ENCODE results near the gene ENTPD6. TPM values are rescaled to one million over a fixed set of nuclear protein-coding genes. Genes with fewer than 3 reads are reported as not detected.

The ENTPD6 gene
- polyA plus RNA-seq, 1 donor from 2014 or later, result 143 TPM

DNA sequence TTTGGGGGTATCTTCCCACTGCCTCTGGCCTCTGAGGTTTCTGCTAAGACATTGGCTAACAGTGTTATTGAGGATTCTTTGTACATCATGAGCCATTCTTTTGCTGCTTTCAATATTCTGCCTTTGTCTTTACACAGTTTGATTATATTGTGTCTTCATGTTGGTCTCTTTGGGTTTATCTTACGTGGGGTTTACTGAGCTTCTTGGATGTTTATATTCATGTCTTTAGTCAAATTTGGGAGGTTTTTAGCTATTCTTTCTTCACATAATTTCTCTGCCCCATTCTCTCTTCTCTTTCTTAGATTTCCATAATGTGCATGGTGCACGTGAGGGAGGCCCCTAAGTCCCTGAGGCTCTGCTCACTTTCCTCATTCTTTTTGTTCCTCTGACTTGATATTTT, 7.6 kb downstream of the ENTPD6 start:
- Histone ChIP-seq H3K36me3 (ENCODE audit: insufficient read depth, low read length) (no peaks in the 10 kb centered on the region), H3K4me3 (ENCODE audit: low read length) (no peak overlapping the region), H3K9me2 (ENCODE audit: insufficient read depth, low read length) (no peaks in the 10 kb centered on the region), H3K27me3 (ENCODE audit: insufficient read depth, low read depth, low read length) (no peaks in the 10 kb centered on the region), H3K9me3 (ENCODE audit: low read length) (no peaks in the 10 kb centered on the region), H3K79me2 (replicated peaks; ENCODE audit: insufficient read depth, low read length) (peaks cover 13% of the 10 kb centered on the region), H3K27ac (ENCODE audit: low read length) (no peak overlapping the region), H2AFZ (ENCODE audit: low read depth, low read length) (no peak overlapping the region), H3F3A (ENCODE audit: insufficient read depth, low read length, poor library complexity, severe bottlenecking) (no peaks in the 10 kb centered on the region), H3K9ac (ENCODE audit: low read length) (no peak overlapping the region), H3K4me2 (ENCODE audit: low read length) (no peak overlapping the region), H4K20me1 (ENCODE audit: insufficient read depth) (no peaks in the 10 kb centered on the region)
- TF ChIP-seq RAD21 (conservative IDR thresholded peaks at IDR 0.05) (no peak), POLR2AphosphoS5 (IDR thresholded peaks at IDR 0.05) (no peak), EZH2 (IDR thresholded peaks at IDR 0.05; ENCODE audit: borderline replicate concordance, insufficient read depth, low read length, poor library complexity, severe bottlenecking) (no peak), MXI1 (conservative IDR thresholded peaks at IDR 0.05; ENCODE audit: poor library complexity, severe bottlenecking) (no peak), EP300 (conservative IDR thresholded peaks at IDR 0.05; ENCODE audit: poor library complexity, severe bottlenecking) (no peak), CTCF (IDR thresholded peaks at IDR 0.05; ENCODE audit: poor library complexity, severe bottlenecking) (no peak), TAF1 (IDR thresholded peaks at IDR 0.05; ENCODE audit: low read depth) (no peak), SMC3 (conservative IDR thresholded peaks at IDR 0.05; ENCODE audit: poor library complexity) (no peak)
- TF ChIP-seq, protein P1, sequence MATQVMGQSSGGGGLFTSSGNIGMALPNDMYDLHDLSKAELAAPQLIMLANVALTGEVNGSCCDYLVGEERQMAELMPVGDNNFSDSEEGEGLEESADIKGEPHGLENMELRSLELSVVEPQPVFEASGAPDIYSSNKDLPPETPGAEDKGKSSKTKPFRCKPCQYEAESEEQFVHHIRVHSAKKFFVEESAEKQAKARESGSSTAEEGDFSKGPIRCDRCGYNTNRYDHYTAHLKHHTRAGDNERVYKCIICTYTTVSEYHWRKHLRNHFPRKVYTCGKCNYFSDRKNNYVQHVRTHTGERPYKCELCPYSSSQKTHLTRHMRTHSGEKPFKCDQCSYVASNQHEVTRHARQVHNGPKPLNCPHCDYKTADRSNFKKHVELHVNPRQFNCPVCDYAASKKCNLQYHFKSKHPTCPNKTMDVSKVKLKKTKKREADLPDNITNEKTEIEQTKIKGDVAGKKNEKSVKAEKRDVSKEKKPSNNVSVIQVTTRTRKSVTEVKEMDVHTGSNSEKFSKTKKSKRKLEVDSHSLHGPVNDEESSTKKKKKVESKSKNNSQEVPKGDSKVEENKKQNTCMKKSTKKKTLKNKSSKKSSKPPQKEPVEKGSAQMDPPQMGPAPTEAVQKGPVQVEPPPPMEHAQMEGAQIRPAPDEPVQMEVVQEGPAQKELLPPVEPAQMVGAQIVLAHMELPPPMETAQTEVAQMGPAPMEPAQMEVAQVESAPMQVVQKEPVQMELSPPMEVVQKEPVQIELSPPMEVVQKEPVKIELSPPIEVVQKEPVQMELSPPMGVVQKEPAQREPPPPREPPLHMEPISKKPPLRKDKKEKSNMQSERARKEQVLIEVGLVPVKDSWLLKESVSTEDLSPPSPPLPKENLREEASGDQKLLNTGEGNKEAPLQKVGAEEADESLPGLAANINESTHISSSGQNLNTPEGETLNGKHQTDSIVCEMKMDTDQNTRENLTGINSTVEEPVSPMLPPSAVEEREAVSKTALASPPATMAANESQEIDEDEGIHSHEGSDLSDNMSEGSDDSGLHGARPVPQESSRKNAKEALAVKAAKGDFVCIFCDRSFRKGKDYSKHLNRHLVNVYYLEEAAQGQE (IDR thresholded peaks at IDR 0.05; ENCODE audit: borderline replicate concordance), result no peak

GRCh38 chr20:25203871-25204320, 8.4 kb downstream of the ENTPD6 start:
- no peaks in the 10 kb centered on the region for H4K20me1 ChIP-seq (ENCODE audit: insufficient read depth)

More at GRCh38 chr20:25203871-25204320, 8.4 kb downstream of the ENTPD6 start:
- no peaks in the 10 kb centered on the region for H3K9me2 ChIP-seq (ENCODE audit: insufficient read depth, low read length)
- no peaks in the 10 kb centered on the region for H3F3A ChIP-seq (ENCODE audit: insufficient read depth, low read length, poor library complexity, severe bottlenecking)
- no peaks in the 10 kb centered on the region for H3K9me3 ChIP-seq (ENCODE audit: low read length)
- no peak overlapping the region for H3K4me3 ChIP-seq (ENCODE audit: low read length)
- TF ChIP-seq CTCF (IDR thresholded peaks at IDR 0.05; ENCODE audit: poor library complexity, severe bottlenecking) (no peak), EP300 (conservative IDR thresholded peaks at IDR 0.05; ENCODE audit: poor library complexity, severe bottlenecking) (no peak), RAD21 (conservative IDR thresholded peaks at IDR 0.05) (no peak), TAF1 (IDR thresholded peaks at IDR 0.05; ENCODE audit: low read depth) (no peak), MXI1 (conservative IDR thresholded peaks at IDR 0.05; ENCODE audit: poor library complexity, severe bottlenecking) (no peak), POLR2AphosphoS5 (IDR thresholded peaks at IDR 0.05) (no peak), SMC3 (conservative IDR thresholded peaks at IDR 0.05; ENCODE audit: poor library complexity) (no peak), EZH2 (IDR thresholded peaks at IDR 0.05; ENCODE audit: borderline replicate concordance, insufficient read depth, low read length, poor library complexity, severe bottlenecking) (no peak)
- TF ChIP-seq, protein P1 (IDR thresholded peaks at IDR 0.05; ENCODE audit: borderline replicate concordance), result no peak
- H3K36me3 ChIP-seq (ENCODE audit: insufficient read depth, low read length), result no peaks in the 10 kb centered on the region
- H3K27ac ChIP-seq (ENCODE audit: low read length), result no peak overlapping the region
- H3K9ac ChIP-seq (ENCODE audit: low read length), result no peak overlapping the region
- peaks cover 13% of the 10 kb centered on the region for H3K79me2 ChIP-seq (replicated peaks; ENCODE audit: insufficient read depth, low read length)
- H3K27me3 ChIP-seq (ENCODE audit: insufficient read depth, low read depth, low read length), result no peaks in the 10 kb centered on the region
- H2AFZ ChIP-seq (ENCODE audit: low read depth, low read length), result no peak overlapping the region
- no peak overlapping the region for H3K4me2 ChIP-seq (ENCODE audit: low read length)
